Endothelial cell (in vitro differentiated cells): ENCODE results near the gene CKAP5. TPM values are rescaled to one million over a fixed set of nuclear protein-coding genes. Genes with fewer than 3 reads are reported as not detected.

Source experiments
- DNase-seq: peaks from one replicate; pipeline ENCODE4 v3.0.0; 2021; ENCODE audit warnings: low spot score
- H3K27ac Mint-ChIP-seq: one replicate; pipeline ENCODE4 v1.8.0; 2021; ENCODE audit warnings: mixed read lengths, inconsistent platforms; ENCODE audit not compliant: unreplicated experiment
- H3K27me3 Mint-ChIP-seq: one replicate; pipeline ENCODE4 v1.8.0; 2021; ENCODE audit warnings: mild to moderate bottlenecking, moderate library complexity, mixed read lengths, inconsistent platforms; ENCODE audit not compliant: unreplicated experiment
- H3K36me3 Mint-ChIP-seq: one replicate; pipeline ENCODE4 v1.8.0; 2021; ENCODE audit warnings: mild to moderate bottlenecking, low read depth, mixed read lengths, inconsistent platforms; ENCODE audit not compliant: unreplicated experiment
- H3K4me1 Mint-ChIP-seq: one replicate; pipeline ENCODE4 v1.8.0; 2021; ENCODE audit warnings: mild to moderate bottlenecking, mixed read lengths, inconsistent platforms; ENCODE audit not compliant: unreplicated experiment
- H3K4me3 Mint-ChIP-seq: one replicate; pipeline ENCODE4 v1.8.0; 2021; ENCODE audit warnings: mild to moderate bottlenecking, mixed read lengths, inconsistent platforms; ENCODE audit not compliant: unreplicated experiment
- H3K9me3 Mint-ChIP-seq: one replicate; pipeline ENCODE4 v1.8.0; 2021; ENCODE audit warnings: mixed read lengths, inconsistent platforms; ENCODE audit not compliant: unreplicated experiment
- total RNA-seq: library from RNA; stranded (reverse); fragmentation: NEBNext Ultra II Directional; extraction: Animal tissue kit (Norgen Biotek cat#: 25700); gene quantifications from one replicate; pipeline ENCODE4 v1.2.1, GENCODE V29; 2021; ENCODE audit not compliant: unreplicated experiment
- TF ChIP-seq, protein P1 (sequence below): fragments of 200-600 bp; sonication (generic); IDR thresholded peaks from one replicate; pipeline ENCODE4 v1.5.0; 2021; ENCODE audit warnings: antibody characterized with exemption; ENCODE audit not compliant: unreplicated experiment

Gene CKAP5
- total RNA-seq, 1 donor from 2014 or later, result 84.4 TPM

DNA sequence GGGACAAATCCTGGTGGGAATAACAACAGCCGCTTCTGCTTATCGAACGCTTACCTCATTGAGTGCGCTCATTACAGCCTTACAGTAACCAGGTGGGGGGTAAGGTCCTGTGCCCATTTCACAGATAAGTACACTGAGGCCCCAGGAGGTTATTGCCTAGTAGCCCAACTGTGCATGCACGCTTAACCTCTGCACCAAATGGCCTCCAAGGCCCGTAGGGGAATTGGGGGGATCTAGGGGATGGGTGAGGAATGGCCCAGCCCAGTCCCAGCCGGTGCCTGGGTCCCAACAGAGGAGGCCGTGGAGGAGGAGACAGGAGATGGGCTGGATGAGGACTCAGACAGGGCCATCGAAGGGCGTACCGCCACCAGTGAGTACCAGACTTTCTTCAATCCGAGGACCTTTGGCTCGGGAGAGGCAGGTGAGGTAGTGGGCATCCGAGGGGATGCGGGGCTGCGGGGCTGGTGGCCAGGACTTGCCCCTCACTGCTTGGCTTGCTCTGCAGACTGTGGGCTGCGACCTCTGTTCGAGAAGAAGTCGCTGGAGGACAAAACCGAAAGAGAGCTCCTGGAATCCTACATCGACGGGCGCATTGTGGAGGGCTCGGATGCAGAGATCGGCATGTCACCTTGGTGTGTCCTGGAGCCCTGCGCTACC is 119.7 kb downstream of the CKAP5 start:
- peaks cover 5% of the 10 kb centered on the region for H3K4me1 Mint-ChIP-seq
- peaks cover 8% of the 10 kb centered on the region for H3K36me3 Mint-ChIP-seq
- H3K27ac Mint-ChIP-seq, result no peak overlapping the region
- peaks cover 4% of the 10 kb centered on the region for H3K27me3 Mint-ChIP-seq
- TF ChIP-seq, protein P1, sequence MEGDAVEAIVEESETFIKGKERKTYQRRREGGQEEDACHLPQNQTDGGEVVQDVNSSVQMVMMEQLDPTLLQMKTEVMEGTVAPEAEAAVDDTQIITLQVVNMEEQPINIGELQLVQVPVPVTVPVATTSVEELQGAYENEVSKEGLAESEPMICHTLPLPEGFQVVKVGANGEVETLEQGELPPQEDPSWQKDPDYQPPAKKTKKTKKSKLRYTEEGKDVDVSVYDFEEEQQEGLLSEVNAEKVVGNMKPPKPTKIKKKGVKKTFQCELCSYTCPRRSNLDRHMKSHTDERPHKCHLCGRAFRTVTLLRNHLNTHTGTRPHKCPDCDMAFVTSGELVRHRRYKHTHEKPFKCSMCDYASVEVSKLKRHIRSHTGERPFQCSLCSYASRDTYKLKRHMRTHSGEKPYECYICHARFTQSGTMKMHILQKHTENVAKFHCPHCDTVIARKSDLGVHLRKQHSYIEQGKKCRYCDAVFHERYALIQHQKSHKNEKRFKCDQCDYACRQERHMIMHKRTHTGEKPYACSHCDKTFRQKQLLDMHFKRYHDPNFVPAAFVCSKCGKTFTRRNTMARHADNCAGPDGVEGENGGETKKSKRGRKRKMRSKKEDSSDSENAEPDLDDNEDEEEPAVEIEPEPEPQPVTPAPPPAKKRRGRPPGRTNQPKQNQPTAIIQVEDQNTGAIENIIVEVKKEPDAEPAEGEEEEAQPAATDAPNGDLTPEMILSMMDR, result no peak
- DNase-seq, result no peak
- no peak overlapping the region for H3K4me3 Mint-ChIP-seq
- H3K9me3 Mint-ChIP-seq, result no peaks in the 10 kb centered on the region

DNA sequence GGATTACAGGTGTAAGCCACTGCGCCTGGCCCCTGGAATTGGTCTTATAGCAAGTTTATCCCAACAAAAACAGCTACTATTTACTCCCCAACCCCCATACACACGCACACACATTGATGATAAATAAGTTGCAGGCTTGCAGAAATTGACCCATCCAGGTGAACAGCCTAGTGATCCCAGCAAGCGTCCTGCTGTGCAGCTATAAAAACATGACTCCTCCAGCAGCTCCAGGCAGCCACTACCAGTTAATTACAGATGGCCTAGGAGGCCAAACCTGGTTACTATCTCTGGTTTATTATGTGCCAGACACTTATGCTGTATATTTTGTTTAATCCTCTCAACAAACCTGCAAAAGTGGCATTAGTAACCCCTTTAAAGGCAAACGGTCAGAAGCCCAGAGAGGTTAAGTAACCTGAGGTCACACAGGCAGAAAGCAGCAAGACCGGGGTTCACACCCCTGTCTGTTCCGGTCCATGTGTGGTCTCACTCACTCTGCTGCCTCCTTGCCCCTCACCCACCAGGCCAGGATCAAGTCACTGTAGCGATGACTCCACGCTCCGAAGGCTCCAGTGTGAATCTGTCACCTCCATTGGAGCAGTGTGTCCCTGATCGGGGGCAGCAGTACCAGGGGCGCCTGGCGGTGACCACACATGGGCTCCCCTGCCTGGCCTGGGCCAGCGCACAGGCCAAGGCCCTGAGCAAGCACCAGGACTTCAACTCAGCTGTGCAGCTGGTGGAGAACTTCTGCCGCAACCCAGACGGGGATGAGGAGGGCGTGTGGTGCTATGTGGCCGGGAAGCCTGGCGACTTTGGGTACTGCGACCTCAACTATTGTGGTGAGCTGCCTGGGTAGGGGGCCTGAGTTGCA is 120.5 kb downstream of the CKAP5 start:
- no peak for DNase-seq
- no peak overlapping the region for H3K27ac Mint-ChIP-seq
- peaks cover 6% of the 10 kb centered on the region for H3K27me3 Mint-ChIP-seq
- H3K4me3 Mint-ChIP-seq, result no peak overlapping the region
- peaks cover 11% of the 10 kb centered on the region for H3K4me1 Mint-ChIP-seq
- peaks cover 11% of the 10 kb centered on the region for H3K36me3 Mint-ChIP-seq
- no peaks in the 10 kb centered on the region for H3K9me3 Mint-ChIP-seq
- TF ChIP-seq, protein P1, result no peak

DNA sequence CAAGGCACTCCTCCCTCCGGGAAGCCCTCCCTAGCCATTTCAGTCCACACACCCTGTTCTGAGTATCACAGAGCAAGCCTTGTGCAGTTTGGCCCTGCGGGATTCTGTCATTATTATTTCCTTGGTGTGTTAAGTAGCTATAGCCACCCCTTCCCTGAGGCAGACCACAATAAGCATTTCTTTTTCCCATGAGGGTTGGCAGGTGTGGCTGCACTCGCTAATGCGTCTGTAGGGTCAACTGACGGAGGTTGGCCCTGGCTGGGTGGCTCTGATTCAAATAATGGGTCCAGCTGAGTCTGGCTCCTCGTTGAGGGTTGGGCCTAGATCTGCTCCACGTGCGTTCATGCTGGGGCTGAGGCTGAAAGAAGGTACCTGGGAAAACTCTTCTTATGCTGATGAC is 122.0 kb downstream of the CKAP5 start:
- DNase-seq, result no peak
- H3K4me1 Mint-ChIP-seq, result peaks cover 17% of the 10 kb centered on the region
- H3K9me3 Mint-ChIP-seq, result no peaks in the 10 kb centered on the region
- H3K27me3 Mint-ChIP-seq, result peaks cover 8% of the 10 kb centered on the region
- no peak overlapping the region for H3K4me3 Mint-ChIP-seq
- H3K36me3 Mint-ChIP-seq, result peaks cover 8% of the 10 kb centered on the region
- H3K27ac Mint-ChIP-seq, result no peak overlapping the region
- TF ChIP-seq, protein P1, result no peak

DNA sequence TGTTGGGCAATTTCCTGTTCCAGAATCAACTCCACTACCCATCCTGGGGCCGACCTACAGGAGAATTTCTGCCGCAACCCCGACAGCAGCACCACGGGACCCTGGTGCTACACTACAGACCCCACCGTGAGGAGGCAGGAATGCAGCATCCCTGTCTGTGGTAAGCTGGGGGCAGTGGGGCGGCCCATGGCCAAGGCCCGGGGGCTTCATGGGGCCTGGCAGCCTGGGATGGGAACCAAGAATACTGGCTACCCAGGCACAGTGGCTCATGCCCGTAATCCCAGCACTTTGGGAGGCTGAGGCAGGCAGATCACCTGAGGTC is 122.8 kb downstream of the CKAP5 start:
- TF ChIP-seq, protein P1, result no peak
- H3K4me3 Mint-ChIP-seq, result no peak overlapping the region
- H3K27me3 Mint-ChIP-seq, result peaks cover 8% of the 10 kb centered on the region
- H3K36me3 Mint-ChIP-seq, result peaks cover 8% of the 10 kb centered on the region
- no peak for DNase-seq
- peaks cover 21% of the 10 kb centered on the region for H3K4me1 Mint-ChIP-seq
- no peak overlapping the region for H3K27ac Mint-ChIP-seq
- no peaks in the 10 kb centered on the region for H3K9me3 Mint-ChIP-seq
